Gastroesophageal sphincter (tissue), 4 donors: ENCODE measurements around the gene GCDH. TPM values are rescaled to one million over a fixed set of nuclear protein-coding genes. Genes with fewer than 3 reads are reported as not detected.

ENCODE experiments used
- ATAC-seq: fragments of 150-250 bp; one replicate; pipeline ENCODE4 v1.9.1; 2016; ENCODE audit warnings: mild to moderate bottlenecking, moderate library complexity
- H3K27ac ChIP-seq, 4 donors: fragments of 200-600 bp; sonication (generic) in 3 of 4; 1 replicate in 3 of 4; 2 replicates in 1 of 4; pipeline ENCODE4 v1.5.1; 2016 to 2019
- H3K27me3 ChIP-seq: fragments of 200-600 bp; sonication (generic); one replicate; pipeline ENCODE4 v1.5.1; 2019
- H3K36me3 ChIP-seq, 2 donors: fragments of 200-600 bp; sonication (generic); one replicate each; pipeline ENCODE4 v1.5.1; 2019; ENCODE audit warnings: control low read depth in 1 of 2
- H3K4me1 ChIP-seq, 3 donors: fragments of 200-600 bp; sonication (generic); 1 replicate in 2 of 3; 2 replicates in 1 of 3; pipeline ENCODE4 v1.5.1; 2016 to 2019; ENCODE audit warnings: control low read depth in 2 of 3
- H3K4me3 ChIP-seq, 2 donors: fragments of 200-600 bp; sonication (generic); one replicate each; pipeline ENCODE4 v1.5.1; 2019; ENCODE audit warnings: mild to moderate bottlenecking in 1 of 2, moderate library complexity in 1 of 2
- H3K9me3 ChIP-seq, 3 donors: fragments of 200-600 bp; sonication (generic); one replicate each; pipeline ENCODE4 v1.5.1; 2017 to 2019; ENCODE audit warnings: control low read depth in 2 of 3
- EP300 ChIP-seq: sonication (generic); formaldehyde crosslinking; IDR thresholded peaks from one replicate; pipeline ENCODE4 v1.6.1; 2017; ENCODE audit warnings: antibody characterized with exemption, mild to moderate bottlenecking
- POLR2A ChIP-seq, 2 donors: fragments of 450-650 bp; IDR thresholded peaks; one replicate each; pipeline ENCODE4 v1.6.1; 2017; ENCODE audit warnings: antibody characterized with exemption in 2 of 2, mild to moderate bottlenecking in 2 of 2, moderate library complexity in 1 of 2
- POLR2AphosphoS5 ChIP-seq: sonication (generic); formaldehyde crosslinking; IDR thresholded peaks from one replicate; pipeline ENCODE4 v1.6.1; 2017; ENCODE audit warnings: antibody characterized with exemption
- WGBS, 2 donors: methylation state at CpG; one replicate each; pipeline ENCODE4 v1.1.5; 2018; ENCODE audit warnings: low coverage in 1 of 2; 5-methylcytosine and 5-hydroxymethylcytosine counted together
- total RNA-seq, 4 donors: library from RNA; depleted of rRNA; stranded (reverse); fragments of >200 nt; gene quantifications; one replicate each; pipeline ENCODE4 v1.1.0, GENCODE V29; 2016
- TF ChIP-seq, protein P1 (sequence below), 4 experiments: fragments of 200-600 bp in 2 of 4; fragments of 450-650 bp in 2 of 4; sonication (generic) in 1 of 4; IDR thresholded peaks; one replicate each; pipeline ENCODE4 v1.5.1; 2017 to 2019; ENCODE audit warnings: antibody characterized with exemption in 4 of 4, mild to moderate bottlenecking in 2 of 4, moderate library complexity in 2 of 4

The GCDH gene
- total RNA-seq, 4 donors from 2014 or later: 46.7 to 87.6 (median 56.3) TPM

DNA sequence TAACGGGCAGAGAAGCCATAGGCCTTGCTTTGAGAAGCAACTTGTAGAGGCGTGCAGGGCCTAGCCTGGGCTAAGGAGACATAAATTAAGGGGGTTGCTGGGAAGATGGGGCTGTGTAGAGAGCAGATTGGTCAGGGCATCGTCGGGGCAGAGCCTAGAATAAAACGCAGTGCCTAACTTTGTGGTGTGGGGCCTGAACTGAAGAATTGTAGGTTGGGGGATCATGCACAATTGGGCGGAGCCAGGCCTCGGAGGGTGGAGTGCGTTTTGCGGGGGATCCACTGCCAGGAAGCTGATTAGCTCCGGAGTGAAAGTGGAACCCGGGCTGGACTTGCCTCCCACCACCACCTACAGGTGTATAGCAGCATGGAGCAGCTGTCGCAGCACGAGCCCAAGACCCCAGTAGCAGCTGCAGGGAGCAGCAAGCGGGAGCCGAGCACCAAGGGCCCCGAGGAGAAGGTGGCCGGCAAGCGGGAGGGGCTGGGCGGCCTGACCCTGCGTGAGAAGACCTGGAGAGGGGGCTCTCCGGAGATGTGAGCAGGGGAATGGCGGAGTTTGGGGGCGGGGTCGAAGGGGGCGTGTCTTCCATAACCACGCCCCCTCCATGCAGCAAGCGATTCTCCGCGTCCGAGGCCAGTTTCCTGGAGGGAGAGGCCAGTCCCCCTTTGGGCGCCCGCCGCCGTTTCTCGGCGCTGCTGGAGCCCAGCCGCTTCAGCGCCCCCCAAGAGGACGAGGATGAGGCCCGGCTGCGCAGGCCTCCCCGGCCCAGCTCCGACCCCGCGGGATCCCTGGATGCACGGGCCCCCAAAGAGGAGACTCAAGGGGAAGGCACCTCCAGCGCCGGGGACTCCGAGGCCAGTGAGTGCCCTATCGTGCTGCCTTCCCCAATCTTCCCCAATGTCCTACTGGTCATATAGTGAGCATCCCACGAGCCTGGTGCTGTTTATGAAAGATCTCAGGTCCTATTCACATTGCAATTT is 23.6 kb upstream of the GCDH start:
- Histone ChIP-seq H3K4me3 (peak overlapping the region; percentile 4 to 44), H3K9me3 (no peaks in the 10 kb centered on the region), H3K4me1 (peaks cover 0 to 13% (median 5%) of the 10 kb centered on the region in 3 donors), H3K27ac (no peak overlapping the region), H3K36me3 (no peaks in the 10 kb centered on the region), H3K27me3 (peaks cover 33% of the 10 kb centered on the region)
- WGBS, 2 donors: 7 to 43% methylated on average over 6 to 15 of the region's 51 CpGs
- ATAC-seq: peak; percentile 40
- TF ChIP-seq EP300 (no peak), POLR2AphosphoS5 (no peak), POLR2A (IDR thresholded peaks at IDR 0.05) (no peak)
- TF ChIP-seq, protein P1, sequence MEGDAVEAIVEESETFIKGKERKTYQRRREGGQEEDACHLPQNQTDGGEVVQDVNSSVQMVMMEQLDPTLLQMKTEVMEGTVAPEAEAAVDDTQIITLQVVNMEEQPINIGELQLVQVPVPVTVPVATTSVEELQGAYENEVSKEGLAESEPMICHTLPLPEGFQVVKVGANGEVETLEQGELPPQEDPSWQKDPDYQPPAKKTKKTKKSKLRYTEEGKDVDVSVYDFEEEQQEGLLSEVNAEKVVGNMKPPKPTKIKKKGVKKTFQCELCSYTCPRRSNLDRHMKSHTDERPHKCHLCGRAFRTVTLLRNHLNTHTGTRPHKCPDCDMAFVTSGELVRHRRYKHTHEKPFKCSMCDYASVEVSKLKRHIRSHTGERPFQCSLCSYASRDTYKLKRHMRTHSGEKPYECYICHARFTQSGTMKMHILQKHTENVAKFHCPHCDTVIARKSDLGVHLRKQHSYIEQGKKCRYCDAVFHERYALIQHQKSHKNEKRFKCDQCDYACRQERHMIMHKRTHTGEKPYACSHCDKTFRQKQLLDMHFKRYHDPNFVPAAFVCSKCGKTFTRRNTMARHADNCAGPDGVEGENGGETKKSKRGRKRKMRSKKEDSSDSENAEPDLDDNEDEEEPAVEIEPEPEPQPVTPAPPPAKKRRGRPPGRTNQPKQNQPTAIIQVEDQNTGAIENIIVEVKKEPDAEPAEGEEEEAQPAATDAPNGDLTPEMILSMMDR (IDR thresholded peaks at IDR 0.05): no peak

DNA sequence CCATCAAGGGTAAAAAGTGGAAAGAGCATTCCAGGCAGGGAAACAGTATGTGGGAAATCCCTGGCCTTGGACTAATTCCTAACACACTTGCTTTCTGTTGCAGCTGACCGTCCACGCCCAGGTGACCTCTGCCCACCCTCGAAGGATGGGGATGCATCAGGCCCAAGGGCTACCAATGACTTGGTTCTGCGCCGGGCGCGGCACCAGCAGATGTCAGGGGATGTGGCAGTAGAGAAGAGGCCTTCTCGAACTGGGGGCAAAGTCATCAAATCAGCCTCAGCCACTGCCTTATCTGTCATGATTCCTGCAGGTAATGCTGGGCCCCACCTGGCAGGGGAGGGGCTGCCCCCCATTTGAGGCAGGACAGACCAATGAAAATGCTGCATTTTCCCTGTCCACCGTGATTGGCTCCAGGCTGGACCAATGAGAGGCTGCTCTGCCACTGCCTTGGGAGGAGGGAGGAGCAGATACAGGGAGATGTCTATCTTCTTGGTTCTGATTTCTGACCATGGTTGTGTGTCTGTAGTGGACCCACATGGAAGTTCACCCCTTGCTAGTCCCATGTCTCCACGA is 22.3 kb upstream of the GCDH start:
- H3K27ac ChIP-seq: no peak overlapping the region
- WGBS, 2 donors: 86 to 90% methylated on average over 2 of the region's 10 CpGs
- no peak overlapping the region for H3K4me3 ChIP-seq
- no peaks in the 10 kb centered on the region for H3K9me3 ChIP-seq
- peaks cover 0 to 13% (median 5%) of the 10 kb centered on the region in 3 donors for H3K4me1 ChIP-seq
- peaks cover 0 to 6% of the 10 kb centered on the region in 2 donors for H3K36me3 ChIP-seq
- ATAC-seq: no peak
- H3K27me3 ChIP-seq: peaks cover 33% of the 10 kb centered on the region
- TF ChIP-seq EP300: no peak

DNA sequence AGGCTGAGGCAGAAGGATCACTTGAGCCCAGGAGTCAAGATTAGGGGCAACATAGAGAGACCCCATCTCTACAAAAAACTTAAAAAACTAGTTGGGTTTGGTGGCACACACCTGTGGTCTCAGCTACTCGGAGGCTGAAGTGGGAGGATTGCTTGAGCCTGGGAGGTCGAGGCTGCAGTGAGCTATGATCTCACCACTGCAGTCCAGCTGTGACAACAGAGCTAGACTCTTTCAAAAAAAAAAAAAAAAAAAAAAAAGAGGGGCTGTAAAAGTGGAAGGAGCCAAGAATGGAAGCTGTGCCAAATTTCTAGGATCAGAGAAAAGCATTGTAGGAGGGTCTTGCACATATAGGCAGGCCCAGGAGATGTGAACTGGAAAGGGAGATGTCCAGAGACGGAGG is 19.3 kb upstream of the GCDH start:
- peaks cover 0 to 37% of the 10 kb centered on the region in 2 donors for H3K36me3 ChIP-seq
- no peak overlapping the region for H3K4me3 ChIP-seq
- H3K4me1 ChIP-seq: peaks cover 0 to 13% (median 5%) of the 10 kb centered on the region in 3 donors
- no peak overlapping the region for H3K27ac ChIP-seq
- TF ChIP-seq POLR2A (IDR thresholded peaks at IDR 0.05) (no peak), EP300 (no peak), POLR2AphosphoS5 (no peak)
- WGBS, 2 donors: 84 to 87% methylated on average over 2 to 3 of the region's 3 CpGs
- no peaks in the 10 kb centered on the region for H3K9me3 ChIP-seq
- peaks cover 25% of the 10 kb centered on the region for H3K27me3 ChIP-seq
- ATAC-seq: no peak

- no peak for ATAC-seq
- TF ChIP-seq EP300: no peak
- no peak for TF ChIP-seq POLR2AphosphoS5
- TF ChIP-seq, protein P1 (IDR thresholded peaks at IDR 0.05): no peak
- TF ChIP-seq POLR2A (IDR thresholded peaks at IDR 0.05): no peak
- 69 to 86% methylated on average over 5 of the region's 5 CpGs for WGBS, 2 donors
Measured at GRCh38 chr19:12872255-12872654, 18.7 kb upstream of the GCDH start.

DNA sequence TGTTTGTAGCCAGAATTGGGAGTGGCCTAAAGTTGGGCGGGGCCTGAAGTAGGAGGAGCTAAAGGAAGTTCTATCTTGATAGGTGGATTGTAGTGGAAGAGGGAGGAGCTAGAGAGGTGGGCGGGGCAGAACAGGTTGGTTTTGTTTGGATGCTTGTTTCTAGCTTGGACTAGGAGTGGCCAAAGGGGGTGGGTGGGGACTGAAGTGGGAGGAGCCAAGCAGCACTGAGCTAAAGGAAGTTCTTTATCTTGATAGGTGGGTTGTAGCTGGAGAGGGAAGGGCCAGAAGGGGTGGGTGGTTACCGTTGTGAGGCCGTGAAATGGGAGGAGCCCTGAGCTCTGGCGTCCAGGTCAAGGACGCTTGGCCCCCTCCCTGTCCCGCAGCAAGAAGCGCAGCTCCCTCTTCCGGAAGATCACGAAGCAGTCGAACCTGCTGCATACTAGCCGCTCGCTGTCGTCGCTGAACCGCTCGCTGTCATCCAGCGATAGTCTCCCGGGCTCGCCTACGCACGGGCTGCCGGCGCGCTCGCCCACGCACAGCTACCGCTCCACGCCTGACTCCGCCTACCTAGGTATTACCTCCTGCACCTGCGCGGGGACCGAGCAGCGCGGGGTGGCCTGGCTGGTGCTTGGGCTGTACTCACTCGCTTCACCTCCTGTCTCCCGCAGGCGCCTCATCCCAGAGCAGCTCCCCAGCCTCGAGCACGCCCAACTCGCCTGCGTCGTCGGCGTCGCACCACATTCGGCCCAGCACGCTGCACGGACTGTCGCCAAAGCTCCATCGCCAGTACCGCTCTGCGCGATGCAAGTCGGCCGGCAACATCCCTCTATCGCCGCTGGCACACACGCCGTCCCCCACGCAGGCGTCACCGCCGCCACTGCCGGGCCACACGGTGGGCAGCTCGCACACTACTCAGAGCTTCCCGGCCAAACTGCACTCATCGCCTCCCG is 17.7 kb upstream of the GCDH start:
- Histone ChIP-seq H3K27ac (no peak overlapping the region), H3K4me3 (peak overlapping the region in 1 of 2 donors; percentile 12), H3K9me3 (no peaks in the 10 kb centered on the region), H3K36me3 (peaks cover 0 to 52% of the 10 kb centered on the region in 2 donors), H3K27me3 (peaks cover 11% of the 10 kb centered on the region), H3K4me1 (no peaks in the 10 kb centered on the region)
- TF ChIP-seq, protein P1 (IDR thresholded peaks at IDR 0.05): no peak
- TF ChIP-seq POLR2AphosphoS5 (no peak), POLR2A (IDR thresholded peaks at IDR 0.05) (no peak), EP300 (no peak)
- WGBS, 2 donors: 39 to 57% methylated on average over 2 to 43 of the region's 70 CpGs
- ATAC-seq: peak; percentile 29

More at GRCh38 chr19:12872255-12872654, 18.7 kb upstream of the GCDH start:
- Histone ChIP-seq H3K4me1 (peaks cover 0 to 9% (median 4%) of the 10 kb centered on the region in 3 donors), H3K9me3 (no peaks in the 10 kb centered on the region), H3K27ac (no peak overlapping the region), H3K36me3 (peaks cover 0 to 42% of the 10 kb centered on the region in 2 donors), H3K27me3 (peaks cover 21% of the 10 kb centered on the region), H3K4me3 (no peak overlapping the region)
